ENCODE measurements around the gene LYPD5.
"Not testable (repeated sequence)": the region's sequence is repeated elsewhere in the genome, so short reads cannot be mapped to it uniquely, and the experiment has no call there.

The LYPD5 gene

DNA sequence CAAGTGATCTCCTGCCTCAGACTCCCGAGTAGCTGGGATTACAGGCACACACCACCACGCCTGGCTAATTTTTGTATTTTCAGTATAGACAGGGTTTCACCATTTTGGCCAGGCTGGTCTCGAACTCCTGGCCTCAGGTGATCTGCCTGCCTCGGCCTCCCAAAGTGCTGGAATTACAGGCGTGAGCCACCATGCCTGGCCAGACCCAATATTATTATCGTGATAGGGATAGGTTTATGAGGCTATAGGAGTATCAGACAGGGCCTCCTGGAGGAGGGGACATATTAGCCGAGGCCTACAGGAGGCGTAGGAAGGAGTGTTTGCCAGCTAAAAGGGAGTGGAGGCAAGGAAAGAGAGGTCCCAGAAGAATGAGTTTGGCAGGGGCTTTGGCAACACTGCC, 37.6 kb downstream of the LYPD5 start:
- not testable (repeated sequence) for H3K27me3 Mint-ChIP-seq (ENCODE audit: low read depth)

DNA sequence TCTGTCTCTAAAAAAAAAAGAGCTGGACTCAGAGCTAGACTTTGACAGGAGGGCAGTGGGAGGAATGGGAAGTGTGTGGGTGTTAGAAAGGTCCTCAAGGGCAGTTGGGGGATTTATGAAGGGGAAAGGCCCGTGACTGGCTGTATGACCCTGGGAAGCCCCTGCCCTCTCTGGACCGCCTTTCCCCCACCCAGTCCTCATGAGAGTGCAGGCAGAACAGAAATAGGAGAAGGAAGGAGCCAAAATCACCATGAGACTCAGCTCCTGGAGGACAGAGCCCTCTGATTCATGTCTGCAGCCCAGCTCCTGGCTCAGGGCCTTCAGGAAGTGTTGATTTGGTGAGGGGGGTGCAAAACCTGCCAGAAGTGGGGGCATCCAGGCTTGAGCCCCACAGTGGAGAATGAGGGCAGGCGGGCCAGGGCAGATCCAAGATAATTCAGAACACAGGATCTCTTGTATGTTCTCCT, 38.7 kb downstream of the LYPD5 start:
- Mint-ChIP-seq H3K27ac (peak overlapping the region; percentile 83), H3K4me3 (peak overlapping the region; percentile 28), H3K9me3 (no peaks in the 10 kb centered on the region), H3K36me3 (ENCODE audit: low read depth) (peaks cover 34% of the 10 kb centered on the region), H3K27me3 (ENCODE audit: low read depth) (no peaks in the 10 kb centered on the region), H3K4me1 (ENCODE audit: low read depth) (peaks cover 50% of the 10 kb centered on the region)
- peak; percentile 58 for DNase-seq (ENCODE audit: low spot score)

More for the DNA sequence above, 37.6 kb downstream of the LYPD5 start:
- Mint-ChIP-seq H3K4me3 (peak overlapping the region; percentile 59), H3K27ac (peak overlapping the region; percentile 92), H3K36me3 (ENCODE audit: low read depth) (peaks cover 43% of the 10 kb centered on the region), H3K4me1 (ENCODE audit: low read depth) (peaks cover 45% of the 10 kb centered on the region)
- H3K9me3 Mint-ChIP-seq; DNase-seq (ENCODE audit: low spot score): not testable (repeated sequence)

DNA sequence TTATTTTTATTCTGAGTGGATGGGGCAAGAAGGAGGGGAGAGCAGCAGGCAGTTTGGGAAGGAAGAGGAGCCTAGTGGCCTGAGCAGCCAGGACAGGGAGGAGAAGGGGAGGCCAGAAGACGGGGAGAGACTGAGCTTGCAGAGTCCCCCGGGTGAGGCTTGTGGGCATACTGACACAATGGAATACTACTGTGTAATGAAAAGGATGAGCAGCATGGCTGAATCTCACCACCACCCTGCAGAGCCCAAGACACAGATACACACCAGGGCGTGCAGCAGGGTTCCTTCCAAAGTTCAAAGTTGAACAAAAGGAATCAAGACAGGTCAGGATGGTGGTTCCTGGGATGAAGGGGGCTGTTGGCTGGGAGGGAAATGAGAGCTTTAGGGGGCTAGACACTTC, 39.4 kb downstream of the LYPD5 start:
- no peaks in the 10 kb centered on the region for H3K27me3 Mint-ChIP-seq (ENCODE audit: low read depth)
- peaks cover 55% of the 10 kb centered on the region for H3K4me1 Mint-ChIP-seq (ENCODE audit: low read depth)
- no peak overlapping the region for H3K4me3 Mint-ChIP-seq
- DNase-seq (ENCODE audit: low spot score): no peak
- H3K27ac Mint-ChIP-seq: peak overlapping the region; percentile 83
- H3K36me3 Mint-ChIP-seq (ENCODE audit: low read depth): peaks cover 30% of the 10 kb centered on the region
- H3K9me3 Mint-ChIP-seq: no peaks in the 10 kb centered on the region

DNA sequence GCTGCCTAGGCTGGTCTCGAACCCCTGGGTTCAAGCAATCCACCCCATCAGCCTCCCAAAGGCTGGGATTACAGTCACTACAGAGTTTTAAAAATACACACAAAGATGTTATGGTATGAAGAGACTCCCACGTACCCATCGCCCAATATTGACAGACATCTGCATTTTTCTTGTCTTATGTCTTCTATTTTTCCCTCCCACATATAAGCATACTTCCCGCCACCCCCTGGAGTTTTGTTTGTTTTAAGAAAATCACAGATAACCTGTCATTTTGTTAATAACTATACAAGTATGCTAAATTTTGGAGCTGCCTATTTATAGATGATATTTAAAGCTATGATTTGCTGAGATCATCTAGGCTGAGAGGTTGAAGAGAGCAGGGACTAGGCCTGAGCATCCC, 41.3 kb downstream of the LYPD5 start:
- no peak for DNase-seq (ENCODE audit: low spot score)
- no peaks in the 10 kb centered on the region for H3K9me3 Mint-ChIP-seq
- H3K27ac Mint-ChIP-seq: no peak overlapping the region
- peaks cover 26% of the 10 kb centered on the region for H3K36me3 Mint-ChIP-seq (ENCODE audit: low read depth)
- H3K4me3 Mint-ChIP-seq: no peak overlapping the region
- H3K4me1 Mint-ChIP-seq (ENCODE audit: low read depth): peaks cover 56% of the 10 kb centered on the region
- no peaks in the 10 kb centered on the region for H3K27me3 Mint-ChIP-seq (ENCODE audit: low read depth)

DNA sequence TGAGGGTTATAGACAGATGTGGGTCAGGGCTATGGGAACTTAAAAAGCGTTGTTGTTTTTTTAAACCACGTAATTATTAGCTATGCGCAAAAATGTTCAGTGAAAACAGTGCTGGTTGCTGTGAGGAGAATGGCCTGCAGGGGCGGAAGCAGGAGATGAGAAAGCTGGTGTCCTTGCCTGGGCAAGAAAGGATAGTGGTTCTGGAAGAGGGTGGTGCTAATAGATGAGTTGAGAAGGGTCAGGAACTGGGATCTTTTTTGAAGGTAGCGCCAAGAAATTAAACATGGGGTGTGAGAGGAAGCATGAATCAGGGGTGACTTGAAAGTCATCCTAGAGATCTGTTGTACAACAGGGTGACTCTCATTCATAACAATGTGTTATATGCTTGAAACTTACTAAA, 42.7 kb downstream of the LYPD5 start:
- Mint-ChIP-seq H3K9me3 (no peaks in the 10 kb centered on the region), H3K27me3 (ENCODE audit: low read depth) (peaks cover 4% of the 10 kb centered on the region), H3K27ac (peak overlapping the region; percentile 2), H3K4me1 (ENCODE audit: low read depth) (peaks cover 50% of the 10 kb centered on the region), H3K36me3 (ENCODE audit: low read depth) (peaks cover 32% of the 10 kb centered on the region), H3K4me3 (no peak overlapping the region)
- no peak for DNase-seq (ENCODE audit: low spot score)

DNA sequence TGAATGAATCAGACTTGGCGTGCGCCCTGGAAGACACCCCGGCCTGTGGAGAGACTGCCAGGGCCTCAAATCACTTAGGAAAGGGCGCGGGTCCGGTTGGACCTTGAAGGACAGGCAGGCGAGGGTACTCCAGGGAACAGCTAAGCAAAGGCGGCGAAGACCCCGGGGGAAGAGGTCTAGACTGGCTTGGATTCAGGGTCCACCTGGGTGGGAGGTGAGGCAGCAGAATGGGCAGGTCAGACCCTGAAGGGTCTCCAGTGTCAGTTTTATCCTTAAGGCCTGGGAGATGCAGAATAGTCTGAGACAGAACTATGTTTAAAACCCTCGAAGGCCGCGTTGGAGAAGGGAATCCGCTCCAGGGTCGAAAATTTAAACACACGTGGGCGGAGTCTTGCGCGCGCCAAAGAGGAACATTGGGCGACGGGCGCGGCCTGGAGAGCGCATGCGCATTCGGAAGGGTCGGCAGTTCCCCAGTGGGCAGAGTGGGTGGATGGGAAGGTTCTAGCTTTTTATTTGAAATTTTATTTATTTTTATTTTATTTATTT, 46.9 kb downstream of the LYPD5 start:
- Mint-ChIP-seq H3K4me1 (ENCODE audit: low read depth) (peaks cover 45% of the 10 kb centered on the region), H3K36me3 (ENCODE audit: low read depth) (peaks cover 45% of the 10 kb centered on the region), H3K27me3 (ENCODE audit: low read depth) (peaks cover 4% of the 10 kb centered on the region), H3K9me3 (no peaks in the 10 kb centered on the region), H3K4me3 (peak overlapping the region; percentile 98), H3K27ac (peak overlapping the region; percentile 100)
- DNase-seq (ENCODE audit: low spot score): peak; percentile 81

DNA sequence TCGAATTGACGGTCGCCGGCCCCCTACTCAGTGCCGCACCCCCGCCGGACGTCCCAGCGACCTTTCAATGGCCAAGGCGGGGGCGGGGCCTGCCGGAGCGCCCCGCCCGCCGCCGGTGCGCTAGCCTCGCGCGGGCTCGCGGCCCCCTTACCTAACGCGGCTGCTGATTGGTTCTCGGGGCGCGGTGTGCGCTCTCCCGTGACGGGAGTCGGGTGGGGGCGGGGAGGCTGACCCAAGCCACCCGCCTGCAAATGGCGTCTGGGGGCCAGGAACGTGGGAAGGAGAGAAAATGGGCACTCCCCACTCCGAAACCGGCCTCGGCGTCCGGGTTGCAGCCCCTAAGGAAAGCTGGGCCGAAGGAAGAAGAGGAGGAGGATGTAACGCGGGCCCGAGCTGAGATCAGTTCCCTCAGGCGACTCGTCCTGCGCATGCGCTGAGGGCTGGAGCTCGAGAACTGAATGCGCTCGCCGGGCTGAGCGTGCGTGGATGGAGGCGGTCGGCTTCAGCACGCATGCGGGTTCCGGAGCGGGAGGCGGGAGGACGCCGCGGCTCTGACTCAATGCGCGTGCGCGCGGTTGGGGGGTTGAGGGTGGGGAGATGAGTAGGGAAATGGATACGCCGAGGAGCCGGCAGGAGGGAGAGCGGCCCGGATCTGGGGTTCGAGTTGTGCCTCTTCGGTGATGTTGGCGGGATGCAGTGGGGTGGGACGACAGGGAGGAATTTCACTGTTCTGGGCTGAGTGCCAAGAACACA, 47.6 kb downstream of the LYPD5 start, which contains the start of gene SMG9:
SMG9 (minus strand) TSS at position 460 of the 753 bp plus-strand sequence. CDS start 4,221 bp downstream, outside the sequence.
- peak within 1 kb of the TSS; percentile 98 for H3K4me3 Mint-ChIP-seq
- DNase-seq (ENCODE audit: low spot score): peak; percentile 99
- H3K27ac Mint-ChIP-seq: peak within 1 kb of the TSS; percentile 100
- H3K27me3 Mint-ChIP-seq (ENCODE audit: low read depth): peaks cover 4% of the 10 kb centered on the region
- peaks cover 47% of the 10 kb centered on the region for H3K4me1 Mint-ChIP-seq (ENCODE audit: low read depth)
- peaks cover 51% of the 10 kb centered on the region for H3K36me3 Mint-ChIP-seq (ENCODE audit: low read depth)
- no peaks in the 10 kb centered on the region for H3K9me3 Mint-ChIP-seq

DNA sequence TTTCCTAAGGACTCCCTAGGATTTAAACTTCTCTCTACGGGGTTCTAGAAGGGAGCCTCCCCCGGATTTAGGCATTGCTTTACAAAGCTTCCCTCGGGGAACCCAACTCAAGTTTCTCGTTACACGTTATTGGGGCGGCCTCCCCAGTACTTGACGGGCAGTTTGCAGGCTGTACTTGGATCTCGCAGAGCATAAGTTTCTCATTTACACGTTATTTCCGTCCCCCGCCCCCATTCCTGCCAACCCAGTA, 48.1 kb downstream of the LYPD5 start:
- DNase-seq (ENCODE audit: low spot score): no peak
- Mint-ChIP-seq H3K36me3 (ENCODE audit: low read depth) (peaks cover 56% of the 10 kb centered on the region), H3K4me1 (ENCODE audit: low read depth) (peaks cover 43% of the 10 kb centered on the region), H3K27me3 (ENCODE audit: low read depth) (peaks cover 4% of the 10 kb centered on the region), H3K27ac (peak overlapping the region; percentile 100), H3K4me3 (peak overlapping the region; percentile 98), H3K9me3 (no peaks in the 10 kb centered on the region)

DNA sequence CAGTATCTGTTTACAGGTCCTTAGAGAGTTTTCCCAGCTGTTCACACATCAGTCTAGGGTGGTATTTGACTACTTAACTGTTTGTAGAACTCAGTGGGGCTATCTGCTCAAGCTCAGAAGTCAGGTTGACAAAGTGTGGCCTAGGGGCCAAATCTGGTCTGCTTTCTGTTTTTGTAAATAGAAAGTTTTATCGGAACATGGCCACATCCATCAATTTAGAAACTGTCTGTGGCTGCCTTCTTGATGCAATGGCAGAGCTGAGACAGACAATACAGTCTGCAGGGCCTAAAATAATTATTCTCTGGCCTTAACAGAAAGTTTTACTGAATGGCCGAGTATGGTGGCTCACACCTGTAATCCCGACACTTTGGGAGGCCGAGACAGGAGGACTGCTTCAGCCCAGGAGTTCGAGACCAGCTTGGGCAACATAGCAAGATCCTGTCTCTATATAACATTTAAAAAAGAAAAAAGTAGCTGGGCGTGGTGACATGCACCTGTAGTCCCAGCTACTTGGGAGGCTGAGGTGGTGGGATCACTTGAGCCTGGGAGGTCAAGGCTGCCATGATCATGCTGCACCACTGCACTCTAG, 49.9 kb downstream of the LYPD5 start:
- Mint-ChIP-seq H3K4me1 (ENCODE audit: low read depth) (peaks cover 34% of the 10 kb centered on the region), H3K36me3 (ENCODE audit: low read depth) (peaks cover 67% of the 10 kb centered on the region), H3K27ac (no peak overlapping the region), H3K27me3 (ENCODE audit: low read depth) (peaks cover 4% of the 10 kb centered on the region), H3K9me3 (no peaks in the 10 kb centered on the region), H3K4me3 (no peak overlapping the region)
- DNase-seq (ENCODE audit: low spot score): no peak

DNA sequence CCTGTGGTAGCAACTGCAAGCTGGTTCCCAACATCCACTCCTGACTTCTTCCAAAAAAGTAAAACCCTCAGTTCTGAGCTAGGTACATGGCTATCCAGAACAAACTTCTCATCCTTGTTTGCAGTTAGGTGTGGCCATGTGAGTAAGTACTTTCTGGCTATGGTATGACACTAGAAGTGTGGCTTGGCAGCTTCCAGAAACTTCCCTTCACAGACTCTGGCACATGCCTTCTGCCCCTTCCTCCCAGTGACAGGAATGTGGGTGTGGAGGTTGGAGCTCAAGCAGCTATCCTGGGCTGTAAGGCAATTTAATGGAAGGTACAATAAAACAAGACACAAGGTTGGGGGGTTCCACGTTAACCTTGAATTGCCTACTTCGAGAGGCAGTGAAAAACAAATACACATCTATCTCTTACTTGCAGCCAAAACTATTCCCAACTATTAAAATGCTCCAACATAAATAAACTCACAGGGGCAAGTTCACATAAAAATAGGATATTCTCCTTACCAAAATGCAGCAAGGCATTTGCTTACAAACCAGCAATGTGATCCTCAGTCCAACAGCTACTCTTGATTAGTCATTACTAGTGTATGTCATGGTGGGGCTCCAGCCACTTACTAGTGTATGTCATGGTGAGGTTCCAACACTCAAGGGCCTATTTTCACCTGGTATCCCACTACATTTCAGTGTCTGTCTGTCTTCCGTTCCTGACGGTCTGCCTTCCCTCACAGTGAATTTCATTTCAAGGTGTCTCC, 50.6 kb downstream of the LYPD5 start:
- Mint-ChIP-seq H3K9me3 (no peaks in the 10 kb centered on the region), H3K4me3 (no peak overlapping the region), H3K27me3 (ENCODE audit: low read depth) (peaks cover 4% of the 10 kb centered on the region), H3K36me3 (ENCODE audit: low read depth) (peaks cover 70% of the 10 kb centered on the region), H3K27ac (peak overlapping the region; percentile 47), H3K4me1 (ENCODE audit: low read depth) (peaks cover 30% of the 10 kb centered on the region)
- DNase-seq (ENCODE audit: low spot score): no peak

DNA sequence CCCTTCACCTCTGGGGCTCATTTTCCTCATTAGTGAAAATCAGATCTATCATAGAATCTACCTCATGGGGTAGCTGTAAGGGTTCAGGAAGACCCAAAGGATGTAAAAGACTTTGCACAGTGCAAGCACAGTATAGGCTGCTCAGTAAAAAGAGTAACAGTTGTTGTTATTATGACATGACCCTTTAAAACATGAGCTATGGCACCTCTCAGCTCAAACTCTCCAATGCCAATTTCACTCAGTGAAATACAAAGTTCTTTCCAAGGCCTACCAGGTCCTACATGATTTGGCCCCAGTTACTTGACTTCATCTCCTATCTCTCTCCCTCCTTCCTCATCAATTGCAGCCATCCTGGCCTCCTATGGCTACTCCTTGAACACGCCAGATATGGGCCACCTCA, 52.3 kb downstream of the LYPD5 start:
- no peaks in the 10 kb centered on the region for H3K9me3 Mint-ChIP-seq
- no peak overlapping the region for H3K4me3 Mint-ChIP-seq
- peaks cover 20% of the 10 kb centered on the region for H3K4me1 Mint-ChIP-seq (ENCODE audit: low read depth)
- H3K27me3 Mint-ChIP-seq (ENCODE audit: low read depth): peaks cover 4% of the 10 kb centered on the region
- H3K27ac Mint-ChIP-seq: no peak overlapping the region
- peaks cover 69% of the 10 kb centered on the region for H3K36me3 Mint-ChIP-seq (ENCODE audit: low read depth)
- no peak for DNase-seq (ENCODE audit: low spot score)

DNA sequence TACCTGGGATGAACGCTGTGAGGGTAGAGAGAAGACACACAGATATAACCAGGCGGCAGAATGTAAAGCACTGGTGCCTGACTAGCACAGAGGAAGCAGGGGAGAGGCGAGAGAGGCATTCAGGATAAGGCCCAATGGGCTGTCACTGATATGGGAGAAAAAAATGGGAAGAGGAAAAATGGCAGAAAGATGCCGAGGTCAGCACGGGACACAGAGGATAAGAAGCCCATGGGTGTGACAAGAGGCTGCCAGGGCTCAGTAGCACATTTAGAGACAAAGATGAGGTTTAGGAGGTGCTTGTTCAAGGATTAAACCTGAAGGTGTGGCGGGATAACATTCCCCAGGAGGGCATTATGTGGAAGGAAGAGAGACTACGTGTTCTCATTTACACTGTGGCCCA, 53.1 kb downstream of the LYPD5 start:
- Mint-ChIP-seq H3K4me3 (no peak overlapping the region), H3K27ac (no peak overlapping the region), H3K9me3 (no peaks in the 10 kb centered on the region), H3K36me3 (ENCODE audit: low read depth) (peaks cover 71% of the 10 kb centered on the region), H3K27me3 (ENCODE audit: low read depth) (no peaks in the 10 kb centered on the region), H3K4me1 (ENCODE audit: low read depth) (peaks cover 18% of the 10 kb centered on the region)
- no peak for DNase-seq (ENCODE audit: low spot score)

DNA sequence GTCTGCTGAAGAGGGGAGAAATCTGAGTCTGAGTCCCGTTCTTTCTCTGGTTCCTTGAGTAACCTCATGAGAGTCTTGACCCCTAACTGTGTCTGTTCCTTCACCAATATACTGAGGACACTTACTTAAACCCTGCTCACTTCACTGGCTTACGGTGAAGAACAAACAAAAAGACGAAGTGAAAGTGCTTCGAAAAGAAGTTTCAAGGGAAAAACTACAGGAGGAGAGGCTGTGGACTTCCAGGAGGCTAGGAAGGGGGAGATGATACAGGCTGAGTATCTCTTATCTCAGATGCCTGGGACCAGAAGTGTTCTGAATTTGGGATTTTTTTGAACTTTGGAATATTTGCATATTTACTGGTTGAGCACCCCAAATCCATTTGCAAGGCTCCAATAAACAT, 53.6 kb downstream of the LYPD5 start:
- Mint-ChIP-seq H3K4me3 (no peak overlapping the region), H3K4me1 (ENCODE audit: low read depth) (peaks cover 15% of the 10 kb centered on the region), H3K36me3 (ENCODE audit: low read depth) (peaks cover 72% of the 10 kb centered on the region), H3K9me3 (no peaks in the 10 kb centered on the region), H3K27ac (no peak overlapping the region), H3K27me3 (ENCODE audit: low read depth) (no peaks in the 10 kb centered on the region)
- no peak for DNase-seq (ENCODE audit: low spot score)

DNA sequence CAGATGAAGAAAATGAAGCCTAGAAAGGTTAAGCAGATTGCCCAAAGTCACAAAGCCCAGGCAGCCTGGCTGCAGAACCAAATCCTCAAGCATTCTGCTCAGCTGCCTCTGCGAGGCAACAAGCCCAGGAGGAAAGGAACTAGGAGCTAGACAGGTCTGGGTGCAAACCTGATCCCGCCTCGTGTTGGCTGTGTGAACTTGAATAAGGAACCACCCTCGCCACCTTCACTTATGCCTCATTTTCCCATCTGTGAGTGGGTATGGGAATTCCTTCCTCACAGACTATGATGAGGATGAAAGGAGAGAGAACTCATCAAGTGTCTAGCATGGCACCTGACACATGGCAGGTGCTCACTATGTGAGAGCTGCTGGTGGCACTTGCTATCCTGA, 54.0 kb downstream of the LYPD5 start:
- DNase-seq (ENCODE audit: low spot score): no peak
- Mint-ChIP-seq H3K27me3 (ENCODE audit: low read depth) (no peaks in the 10 kb centered on the region), H3K9me3 (no peaks in the 10 kb centered on the region), H3K36me3 (ENCODE audit: low read depth) (peaks cover 74% of the 10 kb centered on the region), H3K4me3 (no peak overlapping the region), H3K27ac (peak overlapping the region; percentile 45), H3K4me1 (ENCODE audit: low read depth) (peaks cover 15% of the 10 kb centered on the region)

Data from T-helper 2 cell treated with Interferon-gamma antibody and Interleukin-4, amounts not matched to agents 5 μg/mL and 100 μg/mL, for 36 hours (primary cell).